CD4-positive, alpha-beta T cell treated with Interleukin-1 beta for 1 hour (primary cell): ENCODE data around the gene ALDH9A1.

ENCODE experiments used
- DNase-seq, 2 donors: peaks; one replicate each; pipeline ENCODE4 v3.0.0-alpha.2; 2020 to 2022

Gene ALDH9A1

DNA sequence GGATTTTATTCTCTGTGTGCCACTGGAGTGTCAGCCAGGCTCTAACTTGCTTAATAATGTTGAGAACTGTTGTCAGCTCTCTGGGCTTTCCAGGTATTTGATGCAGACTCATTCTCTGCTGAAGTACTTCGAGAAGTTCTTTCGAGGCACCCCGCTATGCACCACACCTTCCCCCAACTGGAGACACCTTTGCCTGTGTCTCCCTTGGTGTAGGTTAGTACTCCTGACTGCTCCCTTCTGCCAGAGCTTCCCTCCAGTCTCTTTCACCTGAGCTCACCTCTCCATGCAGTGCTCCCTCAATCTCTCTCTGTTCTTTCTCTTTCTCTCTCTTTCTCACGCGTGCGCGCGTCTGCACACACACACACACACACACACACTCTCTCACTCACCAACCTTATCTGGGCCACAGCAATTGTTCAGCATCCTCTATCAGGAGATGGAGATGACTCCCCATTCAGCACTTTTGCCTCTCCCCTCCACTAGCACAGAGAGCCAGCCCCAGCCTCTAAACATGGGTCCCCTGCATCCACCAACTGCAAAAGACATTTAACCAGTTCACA is 81.3 kb downstream of the ALDH9A1 start:
- no peak for DNase-seq

DNA sequence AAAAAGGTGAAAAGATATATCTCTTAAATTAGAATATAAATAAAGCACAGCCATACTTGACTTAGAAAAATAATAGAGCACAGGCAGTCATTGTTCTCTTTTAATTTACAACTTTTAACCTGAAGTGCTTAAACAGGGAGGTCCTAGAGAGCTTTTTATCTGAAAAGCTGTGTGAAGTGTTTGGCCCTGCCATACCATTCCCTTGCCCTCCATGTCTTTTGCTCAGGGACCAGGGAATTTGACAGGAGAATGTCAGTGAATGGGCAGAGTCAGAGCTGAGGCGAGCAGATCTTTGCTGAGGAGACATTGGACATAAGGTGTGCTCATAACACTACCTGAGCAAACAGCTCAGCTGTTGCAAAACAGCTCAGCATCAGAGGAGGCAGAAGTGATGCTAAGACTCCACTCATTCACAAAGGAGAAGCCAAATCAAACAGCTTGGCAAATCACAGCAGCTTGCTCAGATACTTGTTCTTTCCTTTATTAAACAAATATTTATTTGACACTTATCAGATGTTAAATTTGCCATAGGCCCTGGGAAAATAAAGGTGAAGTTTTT is 82.2 kb downstream of the ALDH9A1 start:
- no peak for DNase-seq
